Muscle layer of colon (tissue), 2 donors: ENCODE results near the gene KRT73.

Experiments used
- H3K27ac ChIP-seq: one replicate; pipeline ENCODE4 v1.7.0; 2013; ENCODE audit warnings: low read depth, mild to moderate bottlenecking, low read length, moderate library complexity
- H3K27me3 ChIP-seq, 2 donors: one replicate each; pipeline ENCODE4 v1.7.0; 2013; ENCODE audit warnings: low read length in 2 of 2, mild to moderate bottlenecking in 2 of 2; ENCODE audit not compliant: insufficient read depth in 2 of 2, control insufficient read depth in 1 of 2
- H3K36me3 ChIP-seq: one replicate; pipeline ENCODE4 v1.7.0; 2013; ENCODE audit warnings: mild to moderate bottlenecking, low read length; ENCODE audit not compliant: insufficient read depth
- H3K4me1 ChIP-seq: one replicate; pipeline ENCODE4 v1.7.0; 2013; ENCODE audit warnings: mild to moderate bottlenecking, low read length; ENCODE audit not compliant: insufficient read depth
- H3K4me3 ChIP-seq, 2 donors: one replicate each; pipeline ENCODE4 v1.7.0; 2013; ENCODE audit warnings: low read length in 2 of 2, low read depth in 1 of 2, mild to moderate bottlenecking in 1 of 2, moderate library complexity in 1 of 2
- H3K9ac ChIP-seq: one replicate; pipeline ENCODE4 v1.7.0; 2013; ENCODE audit warnings: low read length
- H3K9me3 ChIP-seq: one replicate; pipeline ENCODE4 v1.7.0; 2013; ENCODE audit warnings: mild to moderate bottlenecking, low read length
- donor health status: abdominal sarcoma.
- donor health status: Adenocarcinoma of cecum.

Gene KRT73

DNA sequence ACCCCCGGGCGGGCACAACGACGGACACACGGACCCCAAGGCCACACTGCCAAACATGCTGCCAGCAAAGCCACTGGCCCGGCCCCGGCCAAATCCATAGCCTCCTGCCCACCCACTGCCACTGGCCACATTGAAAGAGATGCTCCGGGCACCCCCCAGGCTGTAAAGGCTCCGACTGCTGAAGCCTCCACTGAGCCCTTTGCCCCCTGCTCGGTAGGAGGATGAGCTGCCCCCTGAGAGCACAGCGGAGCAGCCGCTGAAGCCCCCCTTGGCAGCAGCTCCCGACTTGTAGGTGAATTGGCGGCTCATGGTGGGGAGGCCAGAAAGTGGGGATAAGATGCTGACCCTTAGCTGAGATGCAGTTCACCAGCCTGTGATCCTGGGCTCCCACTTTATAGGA is at the start of gene KRT73:
Gene KRT73 (minus strand): TSS at position 344 of the 400 bp plus-strand sequence. CDS start 35 bp downstream, at position 309.
- Histone ChIP-seq H3K4me1 (no peaks in the 10 kb centered on the region), H3K27me3 (no peaks in the 10 kb centered on the region), H3K36me3 (no peaks in the 10 kb centered on the region), H3K27ac (no peak within 1 kb of the TSS), H3K9me3 (no peaks in the 10 kb centered on the region), H3K4me3 (no peak within 1 kb of the TSS), H3K9ac (no peak within 1 kb of the TSS)

DNA sequence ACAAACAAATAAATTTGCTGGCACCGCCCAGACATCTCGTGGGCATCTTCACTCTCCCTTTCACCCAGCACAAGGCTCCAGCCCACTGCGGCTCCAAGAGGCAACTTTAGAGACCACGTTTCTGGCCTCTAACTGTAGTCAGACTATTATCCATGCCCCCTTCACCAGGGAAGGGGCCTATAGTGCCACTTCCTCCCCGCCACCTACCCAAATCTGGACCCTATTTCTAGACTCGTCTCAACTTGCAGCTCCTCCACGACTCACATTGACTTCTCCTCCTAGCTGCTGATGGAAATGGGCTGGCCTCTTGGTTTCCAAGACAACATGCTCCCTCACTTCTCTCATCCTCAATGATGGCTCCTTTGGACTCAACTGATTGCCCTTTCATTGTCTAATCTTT is 49.6 kb upstream of the KRT73 start:
- no peaks in the 10 kb centered on the region for H3K9me3 ChIP-seq
- H3K4me1 ChIP-seq = no peaks in the 10 kb centered on the region
- H3K27ac ChIP-seq = no peak overlapping the region
- no peak overlapping the region for H3K4me3 ChIP-seq
- no peaks in the 10 kb centered on the region for H3K27me3 ChIP-seq
- H3K36me3 ChIP-seq = no peaks in the 10 kb centered on the region
- H3K9ac ChIP-seq = no peak overlapping the region

DNA sequence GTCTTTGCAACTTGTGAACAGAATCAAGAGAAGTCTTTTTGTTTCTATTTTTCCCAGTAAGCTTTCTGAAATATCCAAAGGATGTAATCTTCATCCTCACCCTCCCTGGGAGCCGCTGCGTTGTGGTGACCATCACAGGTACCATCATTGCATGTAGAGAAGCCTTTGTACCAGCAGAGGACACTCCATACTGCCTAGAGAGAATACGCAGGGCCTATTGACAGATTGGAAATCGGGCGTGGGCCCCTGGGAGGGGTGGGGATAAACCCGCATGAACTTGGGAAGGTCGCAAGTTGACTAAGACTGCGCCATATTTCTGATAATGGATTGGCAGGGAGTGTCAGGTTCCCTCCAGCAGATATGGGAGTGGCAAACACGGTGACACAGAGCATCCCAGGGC is 49.1 kb upstream of the KRT73 start:
- Histone ChIP-seq H3K9me3 (no peaks in the 10 kb centered on the region), H3K36me3 (no peaks in the 10 kb centered on the region), H3K27ac (no peak overlapping the region), H3K9ac (no peak overlapping the region), H3K27me3 (no peaks in the 10 kb centered on the region), H3K4me1 (no peaks in the 10 kb centered on the region), H3K4me3 (no peak overlapping the region)

DNA sequence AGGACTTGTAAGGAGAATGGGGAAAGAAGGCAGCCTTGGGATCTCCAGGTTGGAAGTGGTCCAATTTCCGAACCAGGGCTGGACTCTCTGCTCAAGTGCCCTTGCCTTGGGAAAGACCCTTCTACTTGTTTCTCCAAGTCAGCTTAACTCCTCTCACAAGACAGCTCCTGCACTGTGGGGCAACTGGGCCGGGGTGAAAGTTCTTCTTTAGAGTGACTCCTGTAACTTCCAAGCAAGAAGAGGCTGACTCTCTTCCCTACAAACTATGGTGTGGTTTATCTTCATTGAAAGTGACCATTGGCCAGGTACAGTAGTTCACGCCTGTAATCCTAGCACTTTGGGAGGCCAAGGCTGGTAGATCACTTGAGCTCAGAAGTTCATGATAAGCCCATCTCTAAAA is 48.1 kb upstream of the KRT73 start:
- no peaks in the 10 kb centered on the region for H3K4me1 ChIP-seq
- H3K27ac ChIP-seq = no peak overlapping the region
- H3K4me3 ChIP-seq = no peak overlapping the region
- H3K27me3 ChIP-seq = peaks cover 0 to 4% of the 10 kb centered on the region in 2 donors
- no peak overlapping the region for H3K9ac ChIP-seq
- no peaks in the 10 kb centered on the region for H3K36me3 ChIP-seq
- H3K9me3 ChIP-seq = no peaks in the 10 kb centered on the region

DNA sequence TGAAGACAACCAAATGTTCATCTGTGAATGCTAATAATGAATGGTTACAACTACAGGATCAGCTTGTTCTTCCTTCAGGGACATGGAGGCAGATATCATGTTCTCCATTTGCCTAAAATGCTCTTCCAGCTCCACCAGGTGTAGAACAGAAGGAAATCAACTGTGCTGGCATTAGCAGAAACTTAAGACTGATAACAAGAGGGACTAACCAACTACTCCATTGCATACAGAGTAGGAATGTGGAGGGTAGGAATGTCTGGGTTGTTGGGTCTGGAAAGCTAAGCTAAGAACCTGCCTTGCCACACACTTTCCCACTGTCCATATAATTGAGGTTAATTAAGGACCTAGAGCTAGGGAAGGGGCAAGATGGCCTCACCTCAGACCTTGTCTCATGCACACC is 45.1 kb upstream of the KRT73 start:
- no peaks in the 10 kb centered on the region for H3K9me3 ChIP-seq
- H3K27me3 ChIP-seq = peaks cover 0 to 4% of the 10 kb centered on the region in 2 donors
- no peak overlapping the region for H3K9ac ChIP-seq
- no peak overlapping the region for H3K27ac ChIP-seq
- H3K36me3 ChIP-seq = no peaks in the 10 kb centered on the region
- H3K4me3 ChIP-seq = no peak overlapping the region
- H3K4me1 ChIP-seq = no peaks in the 10 kb centered on the region

DNA sequence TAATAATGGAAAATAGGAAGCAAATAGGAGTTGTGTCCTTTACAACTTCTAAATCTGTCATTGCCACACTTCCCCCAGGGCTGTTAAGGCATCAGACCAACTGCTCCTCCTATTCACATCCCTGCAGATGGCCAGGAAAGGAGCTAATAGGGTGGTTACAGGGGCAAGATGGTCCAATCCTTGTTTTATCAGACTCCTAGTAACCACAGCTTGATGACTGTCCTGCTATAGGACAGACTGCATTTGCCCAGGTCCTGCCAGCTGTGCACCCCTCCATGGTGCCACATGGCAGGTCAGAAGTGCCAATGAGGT is 44.5 kb upstream of the KRT73 start:
- no peaks in the 10 kb centered on the region for H3K4me1 ChIP-seq
- no peak overlapping the region for H3K27ac ChIP-seq
- H3K27me3 ChIP-seq = peaks cover 0 to 4% of the 10 kb centered on the region in 2 donors
- H3K9me3 ChIP-seq = no peaks in the 10 kb centered on the region
- no peak overlapping the region for H3K9ac ChIP-seq
- no peaks in the 10 kb centered on the region for H3K36me3 ChIP-seq
- no peak overlapping the region for H3K4me3 ChIP-seq

DNA sequence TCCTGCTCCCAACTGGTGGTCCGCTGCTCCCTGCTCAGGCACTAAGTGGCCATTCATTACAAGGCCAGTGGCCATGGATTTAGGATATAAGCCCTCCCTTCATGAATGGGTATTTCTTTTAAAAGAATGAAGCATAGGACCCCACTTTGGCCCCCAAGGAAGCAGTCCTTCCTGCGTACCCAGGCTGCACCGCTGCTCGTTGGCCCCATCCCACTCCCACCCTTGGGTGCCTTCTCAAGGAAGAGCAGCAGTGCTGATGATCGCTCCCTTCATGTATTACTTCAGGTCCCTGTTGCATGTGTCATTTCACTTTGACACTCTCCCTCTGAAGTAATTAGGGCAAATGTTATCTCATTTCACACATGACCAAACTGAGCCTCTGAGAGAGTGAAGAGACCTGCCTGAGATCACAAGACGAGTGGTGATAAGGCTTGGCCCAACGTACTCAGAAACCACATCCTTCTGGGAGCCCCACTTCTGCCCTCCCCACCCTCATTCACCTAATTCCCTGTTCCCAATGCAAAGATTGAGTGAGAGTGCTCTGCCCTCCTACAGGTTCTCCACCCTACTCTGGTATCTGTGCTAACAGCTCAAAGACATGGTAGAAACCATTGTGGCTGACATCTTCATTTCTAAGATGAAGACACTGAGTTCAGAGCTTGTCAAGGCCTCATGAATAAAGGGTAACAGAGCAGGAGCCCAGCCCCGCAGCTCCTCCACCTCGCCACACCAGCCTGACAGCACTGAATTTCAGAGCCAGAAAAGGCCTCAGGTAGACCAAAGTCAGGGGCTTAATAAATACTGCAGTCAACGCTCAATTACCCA is 43.9 kb upstream of the KRT73 start:
- no peaks in the 10 kb centered on the region for H3K4me1 ChIP-seq
- H3K4me3 ChIP-seq = no peak overlapping the region
- H3K36me3 ChIP-seq = no peaks in the 10 kb centered on the region
- no peak overlapping the region for H3K27ac ChIP-seq
- H3K9ac ChIP-seq = no peak overlapping the region
- H3K9me3 ChIP-seq = no peaks in the 10 kb centered on the region
- H3K27me3 ChIP-seq = peaks cover 0 to 4% of the 10 kb centered on the region in 2 donors

DNA sequence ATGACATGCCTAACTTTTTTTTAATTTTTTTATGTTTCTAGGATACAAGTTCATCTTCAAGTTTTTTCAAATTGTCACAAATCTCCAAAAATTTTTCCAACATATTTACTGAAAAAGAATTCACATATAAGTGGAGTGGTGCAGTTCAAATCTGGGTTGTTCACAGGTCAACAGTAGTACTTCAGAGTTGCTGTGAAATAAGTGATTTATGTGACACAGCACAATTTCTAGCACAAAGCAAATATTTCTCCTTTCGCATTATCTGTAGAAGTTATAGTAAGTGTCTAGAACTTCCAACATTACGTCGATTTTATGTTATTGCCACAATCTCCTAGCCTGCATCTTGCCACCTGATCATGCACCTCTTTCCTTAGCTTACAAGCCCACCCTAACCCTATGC is 43.3 kb upstream of the KRT73 start:
- Histone ChIP-seq H3K36me3 (no peaks in the 10 kb centered on the region), H3K27me3 (peaks cover 0 to 4% of the 10 kb centered on the region in 2 donors), H3K27ac (no peak overlapping the region), H3K9ac (no peak overlapping the region), H3K4me1 (no peaks in the 10 kb centered on the region), H3K9me3 (no peaks in the 10 kb centered on the region), H3K4me3 (no peak overlapping the region)

DNA sequence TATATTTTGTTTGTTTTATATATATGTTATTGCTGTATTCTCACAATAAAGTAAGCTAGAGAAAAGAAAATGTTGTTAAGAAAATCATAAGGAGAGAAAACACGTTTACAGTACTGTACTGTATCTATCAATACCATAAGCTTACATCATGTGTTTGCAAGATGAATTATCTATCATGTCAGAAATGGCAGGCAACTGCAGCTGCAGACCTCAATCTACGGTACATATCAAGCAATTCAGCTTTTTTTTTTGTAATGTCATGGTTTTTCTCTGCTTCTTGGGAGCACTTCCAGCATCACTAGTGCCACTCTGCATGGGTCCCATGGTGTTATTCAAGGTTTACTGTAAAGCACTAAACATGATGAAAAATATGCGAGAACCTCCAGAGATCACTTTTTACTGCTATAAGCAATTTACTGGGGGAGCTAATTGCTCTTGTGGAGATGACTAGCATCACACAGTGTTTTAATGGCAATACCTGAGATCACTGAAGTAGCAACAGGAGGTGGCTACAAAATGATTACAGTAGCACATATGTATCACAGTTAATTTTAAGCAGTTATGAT is 42.7 kb upstream of the KRT73 start:
- Histone ChIP-seq H3K4me1 (no peaks in the 10 kb centered on the region), H3K27me3 (peaks cover 0 to 4% of the 10 kb centered on the region in 2 donors), H3K4me3 (no peak overlapping the region), H3K9ac (no peak overlapping the region), H3K9me3 (no peaks in the 10 kb centered on the region), H3K36me3 (no peaks in the 10 kb centered on the region), H3K27ac (no peak overlapping the region)

DNA sequence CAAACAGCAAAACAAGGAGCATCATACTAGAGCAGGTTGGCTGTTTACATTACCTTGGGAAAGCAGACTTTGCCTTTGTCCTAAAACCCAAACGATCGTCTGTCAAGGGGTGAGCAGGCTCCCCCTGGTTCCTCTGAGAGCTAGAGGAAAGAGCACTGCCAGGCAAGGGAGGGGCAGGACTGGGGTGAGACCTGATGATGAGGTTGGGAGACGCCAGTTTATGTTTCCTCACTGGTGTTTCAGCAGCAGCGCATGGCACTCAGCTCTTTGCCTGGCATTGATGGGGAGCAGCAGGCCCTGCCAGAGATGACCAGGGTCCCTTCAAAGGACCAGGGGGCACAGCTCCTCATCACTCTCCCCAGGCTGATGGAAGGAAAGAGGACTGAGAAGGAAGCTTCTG is 41.6 kb upstream of the KRT73 start:
- H3K9me3 ChIP-seq = no peaks in the 10 kb centered on the region
- no peak overlapping the region for H3K27ac ChIP-seq
- H3K9ac ChIP-seq = no peak overlapping the region
- H3K4me3 ChIP-seq = no peak overlapping the region
- peaks cover 0 to 4% of the 10 kb centered on the region in 2 donors for H3K27me3 ChIP-seq
- H3K4me1 ChIP-seq = no peaks in the 10 kb centered on the region
- H3K36me3 ChIP-seq = no peaks in the 10 kb centered on the region

DNA sequence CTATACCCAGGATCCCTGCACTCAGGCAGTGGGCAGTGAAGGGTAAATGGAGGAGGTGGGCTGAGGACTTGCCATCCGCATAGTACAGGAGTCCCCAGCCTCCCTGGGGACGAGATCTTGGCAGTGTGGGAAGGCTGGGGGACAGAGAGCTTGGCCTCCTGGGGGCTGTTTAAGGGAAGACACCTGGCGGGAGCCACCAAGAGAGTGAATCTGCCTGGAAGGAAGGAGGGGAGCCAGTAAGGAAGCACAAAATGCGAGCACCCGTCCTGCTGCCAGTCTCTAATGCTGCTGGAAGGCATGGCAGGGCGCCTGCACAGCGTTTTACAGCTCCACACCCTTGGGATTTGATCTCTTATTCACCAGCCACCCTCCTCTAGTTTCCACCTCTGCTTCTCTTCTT is 41.0 kb upstream of the KRT73 start:
- H3K27ac ChIP-seq = no peak overlapping the region
- peaks cover 0 to 9% of the 10 kb centered on the region in 2 donors for H3K27me3 ChIP-seq
- no peaks in the 10 kb centered on the region for H3K36me3 ChIP-seq
- H3K4me3 ChIP-seq = no peak overlapping the region
- no peaks in the 10 kb centered on the region for H3K4me1 ChIP-seq
- H3K9me3 ChIP-seq = no peaks in the 10 kb centered on the region
- H3K9ac ChIP-seq = no peak overlapping the region

DNA sequence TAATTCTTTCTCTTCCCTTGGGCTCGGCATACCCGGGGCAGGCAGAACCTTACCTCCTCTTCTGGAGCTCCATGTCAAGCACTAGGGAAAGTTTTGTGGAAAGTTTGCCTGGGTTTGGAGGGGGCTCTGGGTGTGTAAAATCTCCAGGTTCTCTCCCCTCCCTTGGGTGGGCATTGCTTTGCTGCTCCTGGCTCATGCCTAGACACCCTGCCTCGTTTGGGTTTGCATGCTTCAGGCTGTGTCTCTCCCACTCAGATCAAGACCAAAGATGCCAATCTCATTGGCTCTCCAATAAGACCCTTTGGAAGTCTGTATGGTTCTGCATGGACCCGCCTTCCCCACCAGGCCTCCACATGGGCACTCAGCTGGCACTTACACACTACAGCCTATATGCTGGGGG is 39.8 kb upstream of the KRT73 start:
- Histone ChIP-seq H3K9me3 (no peaks in the 10 kb centered on the region), H3K27me3 (peaks cover 0 to 9% of the 10 kb centered on the region in 2 donors), H3K4me1 (no peaks in the 10 kb centered on the region), H3K27ac (no peak overlapping the region), H3K9ac (no peak overlapping the region), H3K36me3 (no peaks in the 10 kb centered on the region), H3K4me3 (no peak overlapping the region)
